D721Med (cell line): Measurements from ENCODE around the gene CPT1B.
A peak's percentile ranks its signal among the peaks of the same experiment; 100 is the strongest.

Experiments used
- DNase-seq: peaks from one replicate; pipeline ENCODE4 v3.0.0; 2011; ENCODE audit warnings: low spot score; ENCODE audit not compliant: insufficient read length
- FAIRE-seq: peaks from 2 replicates; lab custom pipeline; 2011; peaks lifted over from hg19 to GRCh38; lab: Jason Lieb, UNC
- TF ChIP-seq, protein P1 (sequence below): IDR thresholded peaks from 2 replicates; pipeline ENCODE4 v1.5.1; 2012; ENCODE audit warnings: mild to moderate bottlenecking, control low read depth; ENCODE audit not compliant: insufficient read depth; ENCODE audit errors: missing control alignments

The CPT1B gene

DNA sequence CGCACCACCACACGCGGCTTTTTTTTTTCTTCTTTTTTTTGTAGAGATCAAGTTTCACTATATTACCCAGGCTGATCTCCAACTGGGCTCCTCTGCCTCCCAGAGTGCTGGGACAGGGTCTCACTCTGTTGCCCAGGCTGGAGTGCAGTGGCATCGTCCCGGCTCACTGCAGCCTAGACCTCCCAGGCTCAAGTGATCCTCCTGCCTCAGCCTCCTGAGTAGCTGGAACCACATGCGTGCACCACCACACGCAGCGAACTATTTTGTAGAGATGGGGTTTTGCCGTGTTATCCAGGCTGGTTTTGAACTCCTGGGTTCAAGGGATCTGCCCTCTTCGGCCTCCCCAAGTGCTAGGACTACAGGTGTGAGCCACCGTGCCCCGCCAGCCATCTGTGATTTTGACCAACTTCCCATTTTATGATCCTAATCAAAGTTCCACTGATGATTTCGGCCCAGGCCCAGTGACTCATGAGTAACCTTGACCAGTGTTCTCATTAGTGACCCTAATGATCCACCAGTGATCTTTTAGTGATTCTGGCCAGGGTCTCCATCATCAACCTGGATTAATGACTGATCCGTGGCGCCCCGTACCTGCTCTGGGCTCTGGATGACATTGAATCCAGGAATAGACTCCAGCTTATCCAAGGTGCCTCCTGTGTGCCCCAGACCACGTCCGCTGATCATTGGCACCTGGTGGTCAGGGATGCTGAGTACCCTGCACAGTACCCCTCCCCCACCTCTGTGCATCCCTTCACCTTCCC, 50.1 kb downstream of the CPT1B start:
- no peak for FAIRE-seq
- DNase-seq, result no peak
- TF ChIP-seq, protein P1, sequence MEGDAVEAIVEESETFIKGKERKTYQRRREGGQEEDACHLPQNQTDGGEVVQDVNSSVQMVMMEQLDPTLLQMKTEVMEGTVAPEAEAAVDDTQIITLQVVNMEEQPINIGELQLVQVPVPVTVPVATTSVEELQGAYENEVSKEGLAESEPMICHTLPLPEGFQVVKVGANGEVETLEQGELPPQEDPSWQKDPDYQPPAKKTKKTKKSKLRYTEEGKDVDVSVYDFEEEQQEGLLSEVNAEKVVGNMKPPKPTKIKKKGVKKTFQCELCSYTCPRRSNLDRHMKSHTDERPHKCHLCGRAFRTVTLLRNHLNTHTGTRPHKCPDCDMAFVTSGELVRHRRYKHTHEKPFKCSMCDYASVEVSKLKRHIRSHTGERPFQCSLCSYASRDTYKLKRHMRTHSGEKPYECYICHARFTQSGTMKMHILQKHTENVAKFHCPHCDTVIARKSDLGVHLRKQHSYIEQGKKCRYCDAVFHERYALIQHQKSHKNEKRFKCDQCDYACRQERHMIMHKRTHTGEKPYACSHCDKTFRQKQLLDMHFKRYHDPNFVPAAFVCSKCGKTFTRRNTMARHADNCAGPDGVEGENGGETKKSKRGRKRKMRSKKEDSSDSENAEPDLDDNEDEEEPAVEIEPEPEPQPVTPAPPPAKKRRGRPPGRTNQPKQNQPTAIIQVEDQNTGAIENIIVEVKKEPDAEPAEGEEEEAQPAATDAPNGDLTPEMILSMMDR, result no peak

DNA sequence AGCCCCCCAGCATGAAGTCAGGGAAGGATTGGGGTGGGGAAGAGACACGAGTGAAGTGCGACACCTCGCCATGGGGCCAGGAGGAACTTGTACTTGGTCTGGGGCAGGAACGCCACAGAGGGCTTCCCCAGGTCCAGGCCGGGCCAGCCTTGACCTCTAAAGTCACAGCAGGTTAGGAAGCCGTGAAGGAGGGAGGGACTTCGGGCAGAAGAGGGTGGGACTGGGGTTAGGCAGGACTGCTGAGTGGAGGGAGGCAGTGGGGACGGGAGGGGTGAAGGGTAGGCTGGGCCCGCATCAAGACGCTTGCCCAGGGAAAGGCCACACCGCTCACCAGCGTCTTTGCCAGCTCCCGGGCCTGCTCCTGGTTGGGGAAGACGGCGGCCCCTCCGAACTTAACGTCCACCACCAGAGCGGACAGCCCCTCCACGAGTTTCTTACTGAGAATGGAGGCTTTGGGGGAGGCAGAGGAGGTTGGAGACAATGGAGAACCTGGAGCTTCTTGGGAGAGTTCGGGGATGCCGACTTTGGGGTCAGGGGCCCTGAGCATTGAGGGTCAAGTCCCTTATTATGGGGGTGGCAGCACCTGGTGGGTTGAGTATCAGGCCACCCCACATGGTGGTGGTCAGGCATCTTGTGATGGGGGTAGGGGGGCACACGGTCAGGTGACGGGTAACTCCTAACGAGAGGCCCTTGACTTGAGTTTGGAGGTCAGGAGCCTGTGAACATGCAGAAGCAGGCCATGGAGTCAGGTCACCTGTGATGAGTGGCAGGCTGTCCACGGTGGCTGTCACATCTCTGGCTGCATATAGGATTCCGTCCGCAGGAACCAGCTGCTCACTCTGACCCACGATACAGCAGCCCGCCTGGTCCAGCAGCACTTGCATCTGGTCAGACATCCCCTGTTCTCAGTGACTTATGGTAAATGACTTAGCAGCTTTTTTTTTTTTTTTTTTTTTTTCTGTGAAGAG, 51.1 kb downstream of the CPT1B start:
- FAIRE-seq (no peak), DNase-seq (peak; percentile 56)
- TF ChIP-seq, protein P1, result no peak

DNA sequence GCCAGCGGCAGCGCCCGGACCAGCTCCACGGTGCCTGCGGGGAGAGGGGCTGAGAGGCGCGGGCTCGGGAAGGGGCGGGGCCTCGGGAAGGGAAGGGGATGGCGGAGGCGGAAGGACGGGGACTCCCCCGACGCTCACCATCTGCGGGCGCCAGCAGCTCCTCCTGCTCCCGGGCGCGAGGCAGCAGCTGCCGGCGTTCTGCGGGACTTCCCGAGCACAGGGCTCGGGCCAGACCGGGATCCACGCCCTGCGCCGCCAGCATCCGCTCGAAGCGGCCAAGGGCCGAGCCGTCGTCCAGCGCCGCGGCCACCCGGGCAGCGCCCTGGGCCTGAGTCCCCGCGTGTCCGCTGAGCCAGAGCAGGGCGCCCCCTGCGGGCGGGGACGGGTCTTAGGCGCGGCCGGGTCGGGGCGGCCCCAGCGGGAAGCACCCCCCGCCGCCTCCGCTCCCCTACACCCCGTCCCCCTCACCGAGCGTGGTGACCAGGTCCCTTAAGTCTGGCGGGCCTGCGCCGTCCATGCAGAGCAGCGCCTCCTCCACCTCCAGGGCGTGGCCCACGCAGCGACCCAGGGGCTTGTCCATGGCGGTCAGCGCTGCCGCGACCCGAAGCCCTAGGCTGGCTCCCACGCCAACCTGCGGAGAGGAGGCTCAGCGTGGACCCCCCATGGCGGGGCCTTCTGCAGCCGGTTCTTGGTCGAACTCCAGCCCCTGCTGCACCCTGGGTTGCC, 52.0 kb downstream of the CPT1B start:
- DNase-seq (no peak), FAIRE-seq (no peak)

DNA sequence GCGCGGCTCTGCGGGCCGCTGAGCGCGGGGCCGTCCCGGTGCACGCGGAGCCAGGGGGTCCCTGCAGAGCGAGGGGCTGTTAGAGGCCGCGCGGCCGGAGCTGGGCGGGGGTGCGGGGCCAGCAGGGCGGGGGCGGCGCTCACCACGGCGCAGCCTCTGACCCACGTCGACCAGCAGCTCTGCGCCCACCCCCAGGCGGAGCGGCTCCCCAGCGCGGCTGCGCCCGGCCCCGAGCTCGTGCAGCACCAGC, 52.4 kb downstream of the CPT1B start:
- no peak for FAIRE-seq
- TF ChIP-seq, protein P1, result no peak
- no peak for DNase-seq

More for the DNA sequence above, 52.0 kb downstream of the CPT1B start:
- TF ChIP-seq, protein P1, result peak; percentile 37

DNA sequence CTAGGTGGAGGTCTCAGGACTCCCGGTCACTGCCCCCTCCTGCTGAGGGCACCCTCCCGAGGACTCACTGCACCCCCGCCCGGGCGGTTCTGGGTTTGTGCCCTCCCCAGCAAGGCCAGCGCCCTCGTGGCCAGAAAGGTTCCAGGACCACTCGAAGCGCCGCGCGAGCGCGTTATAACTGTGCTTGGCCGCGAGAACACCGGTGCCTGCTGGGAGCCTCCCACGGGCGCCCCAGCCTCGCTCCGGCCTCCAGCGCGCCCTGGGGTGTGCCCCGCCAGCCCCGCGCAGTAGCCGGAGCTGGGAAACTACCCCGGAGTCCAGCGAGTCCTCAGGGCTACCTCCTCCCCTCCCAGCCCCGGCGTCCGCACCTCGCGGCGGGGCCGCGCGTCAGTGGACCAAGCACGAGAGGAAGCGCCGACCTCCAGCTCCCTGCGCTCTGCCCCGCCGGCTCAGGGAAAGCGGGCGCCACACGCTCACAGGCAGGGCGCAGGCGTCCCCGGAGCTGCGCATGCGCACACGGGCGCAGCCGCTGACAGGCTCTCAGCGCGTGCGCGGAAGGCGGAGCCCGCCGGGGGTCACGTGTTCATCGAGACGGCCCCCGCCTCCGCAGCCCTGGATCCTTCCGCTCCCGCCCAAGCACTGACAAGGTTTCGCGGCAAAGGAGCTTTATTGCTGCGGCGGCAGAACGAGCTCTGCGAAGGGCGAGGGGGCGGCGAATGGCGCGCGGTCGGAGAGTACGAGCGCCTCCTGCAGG, 52.9 kb downstream of the CPT1B start, which contains the start of gene SCO2:
Gene SCO2, minus strand, starts transcription at position 495 of the 754 bp plus-strand sequence. CDS start 1,187 bp downstream, outside the sequence.
- DNase-seq (peak; percentile 88), FAIRE-seq (no peak)
- TF ChIP-seq, protein P1, result peak; percentile 41

DNA sequence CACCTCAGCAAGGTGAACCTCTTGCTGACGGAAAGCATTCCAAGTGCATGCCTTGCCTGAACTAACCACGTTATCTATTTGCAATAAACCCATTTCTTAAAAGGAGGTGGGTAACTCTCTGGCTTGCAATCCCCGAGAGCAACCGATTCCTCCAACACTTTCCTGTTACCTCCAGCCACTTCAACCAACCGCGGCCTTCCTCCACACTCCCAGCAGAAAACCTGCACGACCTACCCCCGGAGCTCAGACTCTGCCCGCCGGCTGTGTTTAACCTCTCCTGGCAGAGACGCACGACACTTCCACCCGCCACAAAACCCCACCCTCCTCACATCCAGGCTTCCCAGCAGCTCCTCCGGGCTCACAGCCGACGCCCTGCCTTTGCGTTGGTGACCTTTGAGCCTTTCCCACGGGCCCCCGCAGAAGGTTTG, 53.5 kb downstream of the CPT1B start:
- FAIRE-seq (no peak), DNase-seq (no peak)
- TF ChIP-seq, protein P1, result no peak
